Measurements from ENCODE around the gene SGTA. TPM values are rescaled to one million over a fixed set of nuclear protein-coding genes. Genes with fewer than 3 reads are reported as not detected.
"Not testable (repeated sequence)": the region's sequence is repeated elsewhere in the genome, so short reads cannot be mapped to it uniquely, and the experiment has no call there.

Gene SGTA
- total and polyA plus RNA-seq, 4 donors: 29.6 to 147 (median 95.3) TPM

DNA sequence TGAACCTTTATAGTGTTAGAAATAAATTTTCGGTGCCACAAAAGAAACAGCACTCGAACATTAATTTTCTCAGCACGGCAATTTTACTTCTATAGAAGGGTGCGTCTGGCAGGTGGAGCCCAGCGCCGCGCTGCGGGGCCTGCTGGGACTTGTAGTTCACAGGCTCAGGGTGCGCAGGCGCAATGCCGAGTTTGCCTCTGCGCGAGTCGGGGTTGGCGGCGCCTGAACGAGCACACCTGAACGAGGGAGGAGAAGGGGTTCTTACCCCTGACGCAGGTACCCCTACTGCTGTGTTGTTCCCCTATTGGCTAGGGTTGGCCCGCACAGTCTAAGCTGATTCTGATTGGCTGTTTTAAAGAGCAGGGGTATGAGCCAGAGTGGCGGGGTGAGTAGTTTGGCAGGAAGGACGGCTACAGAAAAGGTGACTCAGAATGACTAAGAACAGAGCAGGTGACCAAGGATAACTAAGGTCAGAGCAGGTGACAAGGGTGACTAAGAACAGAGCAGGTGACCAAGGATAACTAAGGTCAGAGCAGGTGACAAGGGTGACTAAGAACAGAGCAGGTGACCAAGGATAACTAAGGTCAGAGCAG, 34.3 kb upstream of the SGTA start:
- Histone ChIP-seq H3K4me1 (ENCODE audit: control insufficient read depth, insufficient read depth, low read length) (peaks cover 18% of the 10 kb centered on the region), H3K36me3 (ENCODE audit: control insufficient read depth, insufficient read depth, low read length) (peaks cover 44% of the 10 kb centered on the region)
- 63% methylated on average over 19 of the region's 22 CpGs for WGBS (ENCODE audit: insufficient coverage)
- not testable (repeated sequence) for H3K27ac ChIP-seq (ENCODE audit: low read depth, low read length); H3K27me3 ChIP-seq (ENCODE audit: control insufficient read depth, insufficient read depth, low read length); H3K9me3 ChIP-seq (ENCODE audit: control insufficient read depth, insufficient read depth, low read length); H3K4me3 ChIP-seq (ENCODE audit: low read depth, low read length)
- peak in 1 of 6 donors; percentile 26 for DNase-seq (ENCODE audit: low read depth in 4 of 6, low spot score in 6 of 6)

DNA sequence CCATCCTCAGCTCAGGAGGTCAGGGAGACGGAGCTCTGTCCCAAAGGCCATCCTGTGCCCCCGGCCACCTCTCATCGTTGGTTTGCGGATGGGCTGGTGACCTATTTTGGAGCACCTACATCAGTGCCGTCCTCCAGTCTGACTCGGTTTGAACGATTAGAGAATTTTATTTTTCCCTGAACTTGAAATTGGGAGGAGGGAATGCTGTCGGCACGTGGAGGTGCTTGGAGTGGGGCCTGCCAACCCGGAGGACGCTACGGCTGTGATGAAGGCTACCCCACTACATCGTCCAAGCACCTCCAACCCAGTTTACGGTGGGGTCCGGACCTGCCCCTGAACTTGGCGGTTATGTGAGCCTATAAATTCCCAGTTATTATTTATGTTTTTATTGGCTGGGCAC, 33.6 kb upstream of the SGTA start:
- no peak overlapping the region for H3K27ac ChIP-seq (ENCODE audit: low read depth, low read length)
- H3K4me3 ChIP-seq (ENCODE audit: low read depth, low read length): no peak overlapping the region
- DNase-seq (ENCODE audit: low read depth in 4 of 6, low spot score in 6 of 6): no peak
- H3K27me3 ChIP-seq (ENCODE audit: control insufficient read depth, insufficient read depth, low read length): no peaks in the 10 kb centered on the region
- H3K9me3 ChIP-seq (ENCODE audit: control insufficient read depth, insufficient read depth, low read length): no peaks in the 10 kb centered on the region
- WGBS (ENCODE audit: insufficient coverage): 80% methylated on average over 3 of the region's 16 CpGs
- H3K36me3 ChIP-seq (ENCODE audit: control insufficient read depth, insufficient read depth, low read length): peaks cover 47% of the 10 kb centered on the region
- H3K4me1 ChIP-seq (ENCODE audit: control insufficient read depth, insufficient read depth, low read length): peaks cover 18% of the 10 kb centered on the region

DNA sequence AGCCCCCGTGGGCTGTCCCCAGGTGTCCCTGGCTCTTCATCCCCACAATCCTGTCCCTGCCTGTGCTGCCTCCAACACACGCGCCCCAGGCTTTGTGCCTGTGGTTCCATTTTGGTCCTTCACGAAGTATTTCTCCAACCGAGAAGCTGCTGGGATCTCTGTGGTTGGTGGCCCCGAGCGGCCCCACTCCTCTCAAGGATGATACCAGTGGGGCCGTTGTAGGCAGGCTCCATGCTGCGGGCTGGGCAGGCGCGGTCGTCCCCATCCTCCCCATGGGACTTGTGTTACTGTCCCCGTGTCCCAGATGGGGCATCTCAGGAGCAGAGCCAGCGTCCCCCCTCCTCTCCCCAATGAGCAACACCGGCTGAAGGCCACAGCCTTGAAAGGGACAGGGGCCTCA, 32.9 kb upstream of the SGTA start:
- WGBS (ENCODE audit: insufficient coverage): 68% methylated on average over 15 of the region's 15 CpGs
- no peaks in the 10 kb centered on the region for H3K27me3 ChIP-seq (ENCODE audit: control insufficient read depth, insufficient read depth, low read length)
- peaks cover 12% of the 10 kb centered on the region for H3K4me1 ChIP-seq (ENCODE audit: control insufficient read depth, insufficient read depth, low read length)
- no peak overlapping the region for H3K4me3 ChIP-seq (ENCODE audit: low read depth, low read length)
- H3K27ac ChIP-seq (ENCODE audit: low read depth, low read length): no peak overlapping the region
- no peaks in the 10 kb centered on the region for H3K9me3 ChIP-seq (ENCODE audit: control insufficient read depth, insufficient read depth, low read length)
- peaks cover 55% of the 10 kb centered on the region for H3K36me3 ChIP-seq (ENCODE audit: control insufficient read depth, insufficient read depth, low read length)
- DNase-seq (ENCODE audit: low read depth in 4 of 6, low spot score in 6 of 6): no peak

DNA sequence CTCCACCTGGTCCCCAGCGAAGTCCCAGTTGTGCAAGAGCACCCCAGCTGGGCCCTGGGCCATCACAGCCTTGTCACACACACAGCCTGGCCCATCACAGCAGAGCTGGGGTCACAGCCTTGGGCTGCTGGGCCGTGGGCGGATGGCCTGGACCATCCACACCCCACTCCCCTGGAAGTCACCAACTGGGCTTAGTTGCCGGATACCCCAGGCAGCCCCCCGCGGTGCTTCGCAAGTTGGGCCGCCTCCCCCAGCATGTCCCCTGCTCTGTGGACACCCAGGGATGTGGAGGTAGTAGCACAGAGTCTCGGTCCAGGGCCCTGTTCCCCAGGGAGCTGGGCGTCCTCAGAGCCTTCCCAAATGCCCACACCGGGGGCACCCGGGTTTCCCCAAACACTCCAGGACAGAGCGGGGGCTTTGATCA, 32.1 kb upstream of the SGTA start:
- Histone ChIP-seq H3K36me3 (ENCODE audit: control insufficient read depth, insufficient read depth, low read length) (peaks cover 62% of the 10 kb centered on the region), H3K4me3 (ENCODE audit: low read depth, low read length) (no peak overlapping the region), H3K9me3 (ENCODE audit: control insufficient read depth, insufficient read depth, low read length) (no peaks in the 10 kb centered on the region), H3K27me3 (ENCODE audit: control insufficient read depth, insufficient read depth, low read length) (no peaks in the 10 kb centered on the region), H3K4me1 (ENCODE audit: control insufficient read depth, insufficient read depth, low read length) (peaks cover 5% of the 10 kb centered on the region), H3K27ac (ENCODE audit: low read depth, low read length) (no peak overlapping the region)
- no peak for DNase-seq (ENCODE audit: low read depth in 4 of 6, low spot score in 6 of 6)
- WGBS (ENCODE audit: insufficient coverage): 90% methylated on average over 9 of the region's 13 CpGs

DNA sequence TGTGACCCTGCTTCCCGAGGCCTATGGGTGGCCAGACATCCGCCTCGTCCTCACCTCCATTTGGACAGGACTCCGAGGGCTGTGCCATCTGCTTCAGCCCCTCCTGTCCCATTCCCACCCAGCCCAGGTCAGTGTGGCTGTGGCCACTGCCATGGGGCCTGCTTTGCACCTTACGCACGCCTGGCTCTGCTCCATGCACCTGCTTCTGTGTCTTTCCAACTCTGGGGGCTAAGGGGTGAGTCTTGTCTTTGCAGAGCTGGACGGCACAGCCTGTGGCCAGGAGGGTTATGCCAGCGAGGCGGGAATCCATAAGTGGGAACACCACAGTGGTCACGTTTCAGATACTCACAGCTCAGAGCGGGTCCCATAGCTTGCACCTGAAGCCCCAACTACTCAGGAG, 31.4 kb upstream of the SGTA start:
- no peak for DNase-seq (ENCODE audit: low read depth in 4 of 6, low spot score in 6 of 6)
- peaks cover 70% of the 10 kb centered on the region for H3K36me3 ChIP-seq (ENCODE audit: control insufficient read depth, insufficient read depth, low read length)

DNA sequence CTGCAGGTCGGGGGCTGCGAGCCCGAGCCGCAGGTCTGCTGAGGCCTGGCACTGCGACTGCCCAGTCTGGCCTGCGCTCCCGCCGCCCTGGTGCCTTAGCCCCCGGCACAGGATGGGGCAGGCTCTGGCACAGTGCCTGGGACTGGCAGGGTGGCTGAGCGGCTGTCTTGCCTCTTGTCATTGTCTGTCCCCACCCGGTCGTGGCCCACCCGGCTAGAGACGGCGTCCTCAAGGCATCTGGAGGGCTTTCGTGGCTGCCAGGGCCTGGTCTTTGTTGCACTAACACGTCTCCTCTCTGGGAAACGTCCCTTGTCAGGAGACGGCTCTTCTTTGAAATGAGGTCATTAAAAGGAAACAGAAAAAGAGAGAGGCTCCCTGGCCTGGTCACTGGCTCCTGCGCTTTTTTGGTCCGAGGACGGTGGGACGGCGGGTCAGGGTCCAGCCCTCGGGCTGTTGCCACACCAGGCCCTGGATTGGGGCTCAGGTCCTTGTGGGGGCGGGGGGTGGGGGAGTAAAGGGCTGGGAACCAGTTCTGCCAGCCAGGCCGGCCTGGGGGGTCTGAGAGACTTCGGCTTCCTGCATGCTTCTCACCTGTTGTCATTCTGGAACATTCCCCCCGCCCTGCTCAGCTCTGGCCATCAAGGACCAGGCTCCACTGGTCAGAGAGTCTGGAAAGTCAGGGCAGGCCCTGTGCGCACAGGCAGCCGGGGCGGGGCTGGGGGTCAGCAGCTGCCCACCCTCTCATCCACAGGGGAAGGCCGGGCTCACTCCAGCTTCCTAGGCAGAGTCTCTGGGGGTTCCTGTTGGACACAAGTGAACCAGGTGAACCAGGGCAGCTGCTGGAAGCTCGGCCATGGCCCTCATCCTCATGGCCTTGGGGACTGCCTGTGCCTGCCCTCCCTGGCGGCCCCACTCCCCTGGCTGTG, 30.4 kb upstream of the SGTA start:
- no peaks in the 10 kb centered on the region for H3K9me3 ChIP-seq (ENCODE audit: control insufficient read depth, insufficient read depth, low read length)
- H3K36me3 ChIP-seq (ENCODE audit: control insufficient read depth, insufficient read depth, low read length): peaks cover 79% of the 10 kb centered on the region
- whole genome bisulfite sequencing (ENCODE audit: insufficient coverage): 77% methylated on average over 35 of the region's 35 CpGs
- H3K4me1 ChIP-seq (ENCODE audit: control insufficient read depth, insufficient read depth, low read length): no peaks in the 10 kb centered on the region
- no peak for DNase-seq (ENCODE audit: low read depth in 4 of 6, low spot score in 6 of 6)
- no peak overlapping the region for H3K4me3 ChIP-seq (ENCODE audit: low read depth, low read length)
- no peak overlapping the region for H3K27ac ChIP-seq (ENCODE audit: low read depth, low read length)
- no peaks in the 10 kb centered on the region for H3K27me3 ChIP-seq (ENCODE audit: control insufficient read depth, insufficient read depth, low read length)

More for the DNA sequence above, 31.4 kb upstream of the SGTA start:
- H3K9me3 ChIP-seq (ENCODE audit: control insufficient read depth, insufficient read depth, low read length): no peaks in the 10 kb centered on the region
- no peak overlapping the region for H3K27ac ChIP-seq (ENCODE audit: low read depth, low read length)
- 94% methylated on average over 11 of the region's 11 CpGs for WGBS (ENCODE audit: insufficient coverage)
- H3K4me1 ChIP-seq (ENCODE audit: control insufficient read depth, insufficient read depth, low read length): peaks cover 2% of the 10 kb centered on the region
- no peak overlapping the region for H3K4me3 ChIP-seq (ENCODE audit: low read depth, low read length)
- H3K27me3 ChIP-seq (ENCODE audit: control insufficient read depth, insufficient read depth, low read length): no peaks in the 10 kb centered on the region

DNA sequence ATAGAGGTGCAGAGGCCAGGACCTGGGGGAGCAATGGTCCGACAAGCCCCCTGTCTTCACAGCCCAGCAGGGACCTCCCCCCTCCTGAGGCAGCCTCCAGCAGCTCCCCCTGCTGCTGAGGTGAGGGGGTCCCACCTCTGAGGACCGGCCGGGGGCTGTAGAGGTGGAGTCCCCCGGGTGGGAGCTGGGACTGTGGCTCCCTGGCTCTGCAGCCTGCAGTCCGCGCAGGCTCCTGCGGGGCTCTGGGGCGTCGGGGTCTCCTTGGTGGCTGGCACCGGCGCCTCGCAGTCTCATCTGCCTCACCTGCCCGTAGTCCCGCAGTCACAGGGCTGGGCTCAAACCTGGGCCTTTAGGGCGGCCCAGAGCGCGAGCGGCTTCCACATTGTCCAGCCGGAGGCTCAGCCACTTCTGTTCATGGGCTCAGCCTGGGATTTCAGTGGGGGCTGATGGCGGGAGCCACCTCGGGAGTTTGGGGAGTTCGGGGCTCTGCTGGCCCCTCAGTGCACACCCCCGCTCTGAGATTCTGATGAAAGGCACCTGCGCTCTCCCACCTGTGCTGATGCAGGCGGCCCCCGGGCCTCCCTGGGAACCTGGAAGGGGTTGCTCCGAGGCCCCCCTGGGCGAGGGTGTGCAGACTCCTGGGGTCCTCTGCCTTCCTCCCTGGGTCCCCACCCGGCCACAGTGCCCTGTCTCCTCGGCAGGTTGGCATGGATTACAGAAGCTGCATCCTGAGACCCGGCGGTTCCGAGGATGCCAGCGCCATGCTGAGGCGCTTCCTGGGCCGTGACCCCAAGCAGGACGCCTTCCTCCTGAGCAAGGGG, 29.6 kb upstream of the SGTA start:
- Histone ChIP-seq H3K27me3 (ENCODE audit: control insufficient read depth, insufficient read depth, low read length) (no peaks in the 10 kb centered on the region), H3K9me3 (ENCODE audit: control insufficient read depth, insufficient read depth, low read length) (no peaks in the 10 kb centered on the region), H3K27ac (ENCODE audit: low read depth, low read length) (no peak overlapping the region), H3K4me1 (ENCODE audit: control insufficient read depth, insufficient read depth, low read length) (no peaks in the 10 kb centered on the region), H3K4me3 (ENCODE audit: low read depth, low read length) (no peak overlapping the region), H3K36me3 (ENCODE audit: control insufficient read depth, insufficient read depth, low read length) (peaks cover 88% of the 10 kb centered on the region)
- no peak for DNase-seq (ENCODE audit: low read depth in 4 of 6, low spot score in 6 of 6)
- 93% methylated on average over 36 of the region's 37 CpGs for WGBS (ENCODE audit: insufficient coverage)

DNA sequence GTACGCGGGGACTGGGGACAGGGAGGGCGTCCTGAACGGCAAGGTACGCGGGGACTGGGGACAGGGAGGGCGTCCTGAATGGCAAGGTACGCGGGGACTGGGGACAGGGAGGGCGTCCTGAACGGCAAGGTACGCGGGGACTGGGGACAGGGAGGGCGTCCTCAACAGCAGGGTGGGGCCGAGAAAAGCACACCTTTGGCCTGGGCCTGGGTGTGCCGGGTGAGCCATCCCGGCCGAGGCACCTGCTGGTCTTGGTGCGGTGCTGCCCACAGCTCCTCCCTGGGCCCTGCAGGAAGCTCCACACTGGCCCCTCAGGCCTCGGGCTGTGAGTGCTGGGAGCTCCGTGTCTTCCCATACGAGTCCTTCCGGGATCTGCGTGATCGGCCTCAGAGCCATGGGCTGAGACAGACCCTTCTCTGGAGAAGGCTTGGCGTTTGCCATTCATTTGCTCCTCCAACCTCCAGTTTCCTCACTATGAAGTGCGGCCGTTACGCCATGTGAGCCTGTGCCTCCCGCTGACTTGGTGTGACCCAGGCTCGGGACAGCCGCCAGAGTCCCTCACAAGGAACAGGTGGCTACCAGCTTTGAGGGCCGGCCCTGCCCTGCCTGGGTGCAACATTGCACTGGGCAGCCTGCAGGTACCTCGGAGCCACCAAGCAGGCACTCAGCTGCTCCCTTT, 28.8 kb upstream of the SGTA start:
- H3K4me3 ChIP-seq (ENCODE audit: low read depth, low read length): no peak overlapping the region
- H3K9me3 ChIP-seq (ENCODE audit: control insufficient read depth, insufficient read depth, low read length): no peaks in the 10 kb centered on the region
- no peak overlapping the region for H3K27ac ChIP-seq (ENCODE audit: low read depth, low read length)
- no peaks in the 10 kb centered on the region for H3K27me3 ChIP-seq (ENCODE audit: control insufficient read depth, insufficient read depth, low read length)
- DNase-seq (ENCODE audit: low read depth in 4 of 6, low spot score in 6 of 6): no peak
- 92% methylated on average over 34 of the region's 34 CpGs for WGBS (ENCODE audit: insufficient coverage)
- no peaks in the 10 kb centered on the region for H3K4me1 ChIP-seq (ENCODE audit: control insufficient read depth, insufficient read depth, low read length)
- peaks cover 95% of the 10 kb centered on the region for H3K36me3 ChIP-seq (ENCODE audit: control insufficient read depth, insufficient read depth, low read length)

DNA sequence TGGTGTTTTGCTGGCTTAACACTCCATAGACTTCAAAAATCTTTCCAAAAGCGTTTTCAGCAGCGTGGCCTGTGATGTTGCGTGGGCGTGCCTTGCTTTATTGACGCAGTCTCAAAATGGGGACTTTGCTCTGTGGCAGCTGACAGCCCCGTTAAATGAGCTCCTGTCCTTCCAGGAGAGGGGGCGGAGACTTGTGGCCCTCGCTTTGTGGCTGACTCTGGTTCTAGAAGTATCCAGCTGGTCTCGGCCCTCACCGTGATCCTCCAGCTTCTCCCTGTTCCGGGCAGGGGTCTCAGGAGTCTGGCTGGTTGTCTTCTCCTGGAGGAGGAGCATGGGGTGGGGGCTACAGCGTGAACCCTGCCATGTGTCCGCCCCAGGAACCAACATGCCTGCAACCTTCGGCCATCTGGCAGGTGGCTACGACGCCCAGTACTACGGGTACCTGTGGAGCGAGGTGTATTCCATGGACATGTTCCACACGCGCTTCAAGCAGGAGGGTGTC, 28.2 kb upstream of the SGTA start:
- H3K9me3 ChIP-seq (ENCODE audit: control insufficient read depth, insufficient read depth, low read length): no peaks in the 10 kb centered on the region
- H3K36me3 ChIP-seq (ENCODE audit: control insufficient read depth, insufficient read depth, low read length): peaks cover 100% of the 10 kb centered on the region
- DNase-seq (ENCODE audit: low read depth in 4 of 6, low spot score in 6 of 6): no peak
- WGBS (ENCODE audit: insufficient coverage): 95% methylated on average over 20 of the region's 20 CpGs
- no peak overlapping the region for H3K4me3 ChIP-seq (ENCODE audit: low read depth, low read length)
- no peaks in the 10 kb centered on the region for H3K27me3 ChIP-seq (ENCODE audit: control insufficient read depth, insufficient read depth, low read length)
- no peak overlapping the region for H3K27ac ChIP-seq (ENCODE audit: low read depth, low read length)
- no peaks in the 10 kb centered on the region for H3K4me1 ChIP-seq (ENCODE audit: control insufficient read depth, insufficient read depth, low read length)
